Measurements from ENCODE around the gene UAP1L1. TPM values are rescaled to one million over a fixed set of nuclear protein-coding genes. Genes with fewer than 3 reads are reported as not detected.

The UAP1L1 gene
- total RNA-seq, 1 experiment from 2014 or later: 6.6 TPM

DNA sequence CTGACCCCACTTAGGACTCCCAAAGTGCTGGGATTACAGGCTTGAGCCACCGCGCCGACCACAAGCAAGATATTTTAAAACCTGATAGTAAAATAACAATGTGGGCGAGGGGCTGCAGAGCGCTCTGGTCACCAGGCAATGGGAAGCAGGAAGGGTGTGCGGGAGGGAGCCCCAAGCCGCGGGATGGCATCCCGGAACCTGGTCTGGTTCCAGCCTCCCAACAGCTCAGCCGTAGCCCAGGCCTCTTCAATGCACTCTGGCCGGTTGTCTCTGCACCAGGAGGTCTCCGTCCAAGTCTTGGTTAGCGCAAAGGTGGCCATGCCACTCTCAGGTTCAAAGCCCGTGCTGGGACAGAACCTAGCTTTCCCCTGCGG lies 694 bp upstream of the UAP1L1 start:
- Histone ChIP-seq H4K8ac (replicated peaks; ENCODE audit: insufficient read length, low read depth, low read length) (no peak overlapping the region), H2AFZ (ENCODE audit: low read length) (no peak overlapping the region), H3K9me3 (ENCODE audit: control insufficient read depth, low read depth, low read length) (no peaks in the 10 kb centered on the region), H3K4me1 (ENCODE audit: insufficient read depth, low read length) (peaks cover 3% of the 10 kb centered on the region; the same call in 1 of the 2 replicates), H3K56ac (ENCODE audit: insufficient read length, low read depth, low read length) (no peak overlapping the region), H3K79me2 (ENCODE audit: insufficient read depth, low read length) (no peaks in the 10 kb centered on the region), H3K27me3 (ENCODE audit: insufficient read depth, low read length) (peaks cover 7% of the 10 kb centered on the region; the same call in 1 of the 2 replicates), H3K4ac (ENCODE audit: low read depth, low read length) (no peak overlapping the region), H2BK120ac (ENCODE audit: low read depth, low read length, poor library complexity, severe bottlenecking) (no peak overlapping the region), H4K5ac (ENCODE audit: insufficient read length, low read depth, low read length) (no peak overlapping the region), H3K79me1 (ENCODE audit: insufficient read depth, low read depth, low read length, poor library complexity, severe bottlenecking) (no peaks in the 10 kb centered on the region), H3K9ac (ENCODE audit: extremely low read depth, insufficient read length, low read length) (no peak overlapping the region), H3K4me2 (ENCODE audit: insufficient read depth, insufficient read length, low read length) (peak overlapping the region; percentile 77), H2BK12ac (ENCODE audit: insufficient read length, low read depth, low read length) (no peak overlapping the region), H3T11ph (ENCODE audit: low read length) (no peak overlapping the region), H2BK20ac (ENCODE audit: low read depth, low read length, poor library complexity, severe bottlenecking) (no peak overlapping the region), H2AK5ac (ENCODE audit: insufficient read length, low read length) (no peak overlapping the region), H3K18ac (ENCODE audit: insufficient read length, low read depth, low read length) (no peak overlapping the region), H3K27ac (ENCODE audit: insufficient read length, low read depth, low read length) (no peak overlapping the region), H3K23me2 (ENCODE audit: insufficient read length, low read depth, low read length, poor library complexity, severe bottlenecking) (peaks cover 17% of the 10 kb centered on the region), H3K14ac (ENCODE audit: insufficient read depth, low read length) (no peak overlapping the region), H3K23ac (ENCODE audit: insufficient read length, low read depth, low read length) (no peak overlapping the region), H4K91ac (ENCODE audit: insufficient read length, low read depth, low read length) (no peak overlapping the region), H2BK5ac (ENCODE audit: insufficient read length, low read length) (no peak overlapping the region), H2BK15ac (ENCODE audit: low read depth, low read length) (no peak overlapping the region), H4K20me1 (ENCODE audit: control insufficient read depth, insufficient read depth, insufficient read length) (peaks cover 3% of the 10 kb centered on the region)
- Mint-ChIP-seq H3K4me3 (peak overlapping the region; percentile 52 to 66; a peak in 4 of 5 replicates), H3K4me1 (peaks cover 11 to 22% of the 10 kb centered on the region in 2 experiments), H3K27me3 (ENCODE audit: low read depth) (peaks cover 46% of the 10 kb centered on the region), H3K27ac (no peak overlapping the region), H3K36me3 (ENCODE audit: insufficient read depth in 1 of 3, low read depth in 3 of 3) (no peaks in the 10 kb centered on the region; a peak in 1 of 7 replicates), H3K9me3 (no peaks in the 10 kb centered on the region; a peak in 1 of 5 replicates)
- TF ChIP-seq, protein P1, sequence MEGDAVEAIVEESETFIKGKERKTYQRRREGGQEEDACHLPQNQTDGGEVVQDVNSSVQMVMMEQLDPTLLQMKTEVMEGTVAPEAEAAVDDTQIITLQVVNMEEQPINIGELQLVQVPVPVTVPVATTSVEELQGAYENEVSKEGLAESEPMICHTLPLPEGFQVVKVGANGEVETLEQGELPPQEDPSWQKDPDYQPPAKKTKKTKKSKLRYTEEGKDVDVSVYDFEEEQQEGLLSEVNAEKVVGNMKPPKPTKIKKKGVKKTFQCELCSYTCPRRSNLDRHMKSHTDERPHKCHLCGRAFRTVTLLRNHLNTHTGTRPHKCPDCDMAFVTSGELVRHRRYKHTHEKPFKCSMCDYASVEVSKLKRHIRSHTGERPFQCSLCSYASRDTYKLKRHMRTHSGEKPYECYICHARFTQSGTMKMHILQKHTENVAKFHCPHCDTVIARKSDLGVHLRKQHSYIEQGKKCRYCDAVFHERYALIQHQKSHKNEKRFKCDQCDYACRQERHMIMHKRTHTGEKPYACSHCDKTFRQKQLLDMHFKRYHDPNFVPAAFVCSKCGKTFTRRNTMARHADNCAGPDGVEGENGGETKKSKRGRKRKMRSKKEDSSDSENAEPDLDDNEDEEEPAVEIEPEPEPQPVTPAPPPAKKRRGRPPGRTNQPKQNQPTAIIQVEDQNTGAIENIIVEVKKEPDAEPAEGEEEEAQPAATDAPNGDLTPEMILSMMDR (conservative IDR thresholded peaks at IDR 0.05): no peak
- no CpG with 5 or more reads among the region's 15 CpGs for WGBS (ENCODE audit: extremely low coverage, insufficient read length, low lambda C conversion rate)
- DNase-seq: peak; percentile 58

All from H9 (cell line).